Hematopoietic multipotent progenitor cell treated with erythropoietin and hydrocortisone succinate and interleukin-3 and kit ligand, for 4 days (in vitro differentiated cells): ENCODE measurements around the gene PRADC1.
"Not testable (repeated sequence)": the region's sequence is repeated elsewhere in the genome, so short reads cannot be mapped to it uniquely, and the experiment has no call there.

Source experiments
- DNase-seq: peaks from one replicate; pipeline ENCODE4 v3.0.0-alpha.2; 2015

Gene PRADC1

GRCh38 chr2:73233154-73233931, at the start of gene PRADC1:
TSS of gene PRADC1 (minus strand) at chr2:73233239. CDS start at chr2:73233160, 79 bp downstream.
- peak; percentile 100 for DNase-seq

GRCh38 chr2:73281244-73281643, 48.2 kb upstream of the PRADC1 start:
- no peak for DNase-seq

GRCh38 chr2:73279852-73280251, 46.8 kb upstream of the PRADC1 start:
- DNase-seq = no peak

- DNase-seq = no peak
These were observed 39.2 kb upstream of the PRADC1 start for GRCh38 chr2:73272270-73272669.

GRCh38 chr2:73269686-73270465, 36.8 kb upstream of the PRADC1 start:
- no peak for DNase-seq

GRCh38 chr2:73268830-73269685, 36.0 kb upstream of the PRADC1 start:
- peak; percentile 60 for DNase-seq

GRCh38 chr2:73268366-73268829, 35.4 kb upstream of the PRADC1 start:
- DNase-seq = no peak

- DNase-seq = no peak
These were observed 34.0 kb upstream of the PRADC1 start for GRCh38 chr2:73267008-73267407.

- DNase-seq = no peak
These were observed 33.2 kb upstream of the PRADC1 start for GRCh38 chr2:73266061-73266901.

- no peak for DNase-seq
These were observed 32.4 kb upstream of the PRADC1 start for GRCh38 chr2:73265298-73266060.

- DNase-seq = no peak
These were observed 31.7 kb upstream of the PRADC1 start for GRCh38 chr2:73264783-73265182.

- DNase-seq = no peak
These were observed 31.2 kb upstream of the PRADC1 start for GRCh38 chr2:73264332-73264606.

GRCh38 chr2:73263540-73264331, 30.7 kb upstream of the PRADC1 start:
- no peak for DNase-seq

GRCh38 chr2:73262691-73263429, 29.8 kb upstream of the PRADC1 start:
- not testable (repeated sequence) for DNase-seq

- no peak for DNase-seq
These were observed 29.1 kb upstream of the PRADC1 start for GRCh38 chr2:73262108-73262651.

GRCh38 chr2:73260338-73260984, 27.4 kb upstream of the PRADC1 start:
- DNase-seq = peak; percentile 78

GRCh38 chr2:73259704-73260337, 26.8 kb upstream of the PRADC1 start:
- DNase-seq = no peak

- no peak for DNase-seq
These were observed 26.2 kb upstream of the PRADC1 start for GRCh38 chr2:73259276-73259675.

- DNase-seq = no peak
These were observed 25.8 kb upstream of the PRADC1 start for GRCh38 chr2:73258913-73259215.
